Gastrocnemius medialis (tissue), 4 donors: ENCODE results near the gene VPS37D. TPM values are rescaled to one million over a fixed set of nuclear protein-coding genes. Genes with fewer than 3 reads are reported as not detected.

Experiments used
- ATAC-seq, 2 donors: fragments of 150-250 bp; one replicate each; pipeline ENCODE4 v1.9.1; 2016
- DNase-seq, 2 donors: peaks; one replicate each; pipeline ENCODE4 v3.0.0-alpha.2; 2019
- H3K27ac ChIP-seq, 4 donors: fragments of 200-600 bp; sonication (generic); 1 replicate in 1 of 4; 2 replicates in 3 of 4; pipeline ENCODE4 v1.5.1; 2016 to 2018; ENCODE audit warnings: mild to moderate bottlenecking in 2 of 4, moderate library complexity in 1 of 4
- H3K27me3 ChIP-seq, 3 donors: fragments of 200-600 bp; sonication (generic) in 2 of 3; 1 replicate in 1 of 3; 2 replicates in 2 of 3; pipeline versions ENCODE4 v1.5.1 to v1.6.0; 2016 to 2019; ENCODE audit warnings: mild to moderate bottlenecking in 1 of 3, moderate library complexity in 1 of 3
- H3K36me3 ChIP-seq, 2 donors: fragments of 200-600 bp; sonication (generic) in 1 of 2; one replicate each; pipeline ENCODE4 v1.5.1; 2017 to 2018
- H3K4me1 ChIP-seq, 2 donors: fragments of 200-600 bp; sonication (generic) in 1 of 2; one replicate each; pipeline ENCODE4 v1.5.1; 2016 to 2017; ENCODE audit warnings: mild to moderate bottlenecking in 2 of 2
- H3K4me3 ChIP-seq, 4 donors: fragments of 200-600 bp; sonication (generic) in 3 of 4; 1 replicate in 1 of 4; 2 replicates in 3 of 4; pipeline ENCODE4 v1.5.1; 2016 to 2019; ENCODE audit warnings: mild to moderate bottlenecking in 2 of 4
- H3K9me3 ChIP-seq, 3 donors: fragments of 200-600 bp; sonication (generic) in 2 of 3; 1 replicate in 1 of 3; 2 replicates in 2 of 3; pipeline ENCODE4 v1.5.1; 2016 to 2019
- CTCF ChIP-seq, 5 experiments: fragments of 450-650 bp in 3 of 5; fragments of 200-600 bp in 2 of 5; sonication (generic) in 2 of 5; IDR thresholded peaks in 4 of 5; conservative IDR thresholded peaks in 1 of 5; 1 replicate in 4 of 5; 2 replicates in 1 of 5; pipeline ENCODE4 v1.5.1; 2016 to 2019; ENCODE audit warnings: antibody characterized with exemption in 5 of 5, mild to moderate bottlenecking in 3 of 5, moderate library complexity in 3 of 5
- POLR2A ChIP-seq, 2 donors: fragments of 450-650 bp; IDR thresholded peaks; one replicate each; pipeline ENCODE4 v1.6.1; 2017; ENCODE audit warnings: antibody characterized with exemption in 2 of 2, mild to moderate bottlenecking in 2 of 2, moderate library complexity in 2 of 2
- in situ Hi-C, 4 donors: fragments of 200-750 bp; cut with MboI; loops; one replicate each; pipeline versions ENCODE4 v1.15.0 to v1.8.0; 2017; ENCODE audit warnings: low sequenced_read_pairs in 4 of 4
- intact Hi-C: fragments of 100-400 bp; cut with DNase I; formaldehyde crosslinking; loops from one replicate; pipeline ENCODE4 v1.15.1; 2023; ENCODE audit warnings: low total_unique reads
- total RNA-seq, 4 donors: library from RNA; depleted of rRNA; stranded (reverse); fragments of >200 nt; gene quantifications; one replicate each; pipeline versions ENCODE4 v1.1.0 to v1.2.3, GENCODE V29; 2016

The VPS37D gene
- total RNA-seq, 4 donors from 2014 or later: 0.64 to 2.5 (median 1.4) TPM

GRCh38 chr7:73704640-73705550, 37.3 kb downstream of the VPS37D start:
- H3K9me3 ChIP-seq: no peaks in the 10 kb centered on the region
- no peaks in the 10 kb centered on the region for H3K27me3 ChIP-seq
- TF ChIP-seq POLR2A (IDR thresholded peaks at IDR 0.05): no peak
- no peak for TF ChIP-seq CTCF (IDR thresholded peaks at IDR 0.05 in 4 of 5, conservative IDR thresholded peaks at IDR 0.05 in 1 of 5)
- H3K4me1 ChIP-seq: no peaks in the 10 kb centered on the region
- H3K36me3 ChIP-seq: peaks cover 0 to 12% of the 10 kb centered on the region in 2 donors
- in situ Hi-C loops (no loop called here), intact Hi-C loops (no loop called here)
- H3K27ac ChIP-seq: no peak overlapping the region
- H3K4me3 ChIP-seq: no peak overlapping the region
- no peak for DNase-seq
- no peak for ATAC-seq

GRCh38 chr7:73705551-73705920, 37.9 kb downstream of the VPS37D start:
- no peak for TF ChIP-seq POLR2A (IDR thresholded peaks at IDR 0.05)
- TF ChIP-seq CTCF (IDR thresholded peaks at IDR 0.05 in 4 of 5, conservative IDR thresholded peaks at IDR 0.05 in 1 of 5): no peak

GRCh38 chr7:73706126-73707044, 38.8 kb downstream of the VPS37D start:
- Histone ChIP-seq H3K4me3 (no peak overlapping the region), H3K27ac (no peak overlapping the region), H3K36me3 (peaks cover 0 to 7% of the 10 kb centered on the region in 2 donors), H3K9me3 (no peaks in the 10 kb centered on the region), H3K4me1 (no peaks in the 10 kb centered on the region), H3K27me3 (no peaks in the 10 kb centered on the region)
- no peak for TF ChIP-seq POLR2A (IDR thresholded peaks at IDR 0.05)
- no peak for TF ChIP-seq CTCF (IDR thresholded peaks at IDR 0.05 in 4 of 5, conservative IDR thresholded peaks at IDR 0.05 in 1 of 5)
- ATAC-seq (no peak), DNase-seq (no peak)
- intact Hi-C loops (no loop called here), in situ Hi-C loops (no loop called here)

More at GRCh38 chr7:73705551-73705920, 37.9 kb downstream of the VPS37D start:
- intact Hi-C loops: no loop called here
- DNase-seq: no peak
- H3K27ac ChIP-seq: no peak overlapping the region
- H3K36me3 ChIP-seq: peaks cover 0 to 7% of the 10 kb centered on the region in 2 donors
- in situ Hi-C loops: no loop called here
- H3K9me3 ChIP-seq: no peaks in the 10 kb centered on the region
- H3K4me1 ChIP-seq: no peaks in the 10 kb centered on the region
- ATAC-seq: no peak
- H3K4me3 ChIP-seq: no peak overlapping the region
- no peaks in the 10 kb centered on the region for H3K27me3 ChIP-seq

GRCh38 chr7:73707045-73707631, 39.5 kb downstream of the VPS37D start:
- in situ Hi-C loops: no loop called here
- DNase-seq: no peak

More at GRCh38 chr7:73707045-73707631, 39.5 kb downstream of the VPS37D start:
- Histone ChIP-seq H3K27ac (no peak overlapping the region), H3K4me3 (no peak overlapping the region), H3K36me3 (peaks cover 0 to 7% of the 10 kb centered on the region in 2 donors), H3K4me1 (no peaks in the 10 kb centered on the region), H3K9me3 (no peaks in the 10 kb centered on the region), H3K27me3 (no peaks in the 10 kb centered on the region)
- TF ChIP-seq CTCF (IDR thresholded peaks at IDR 0.05 in 4 of 5, conservative IDR thresholded peaks at IDR 0.05 in 1 of 5) (no peak), POLR2A (IDR thresholded peaks at IDR 0.05) (no peak)
- intact Hi-C loops: no loop called here
- no peak for ATAC-seq
